PC-3 (cell line): ENCODE measurements around the gene ABCG4. TPM values are rescaled to one million over a fixed set of nuclear protein-coding genes. Genes with fewer than 3 reads are reported as not detected.
A peak's percentile ranks its signal among the peaks of the same experiment; 100 is the strongest.

Experiments used
- ATAC-seq: fragments of 200-7000 bp; cut with Tn5 transposase; 2 replicates; pipeline ENCODE4 v1.9.1; 2020; ENCODE audit warnings: mild to moderate bottlenecking, moderate library complexity
- BruUV-seq: library from RNA; stranded (reverse); fragments of 400-500 nt; replicated peaks from 2 replicates; lab custom pipeline; 2021; lab: Mats Ljungman, UMichigan
- CTCF ChIA-PET: fragments of 300-600 bp; sonication (Branson Sonifier 250); formaldehyde crosslinking; loops from one replicate; lab custom pipeline; 2022; ENCODE audit warnings: antibody characterized with exemption; lab: Charles Lee
- POLR2A ChIA-PET: fragments of 300-600 bp; sonication (Branson Sonifier 250); formaldehyde crosslinking; loops from one replicate; lab custom pipeline; 2022; ENCODE audit warnings: antibody characterized with exemption; ENCODE audit not compliant: unreplicated experiment; lab: Charles Lee
- DNase-seq: peaks from one replicate; pipeline ENCODE4 v3.0.0-alpha.2; 2015
- H2AFZ ChIP-seq: fragments of 300-600 bp; sonication (generic); 2 replicates; pipeline ENCODE4 v1.6.0; 2016; ENCODE audit warnings: antibody characterized with exemption, low read length
- H3F3A ChIP-seq: fragments of 300-600 bp; sonication (generic); one replicate; pipeline ENCODE4 v1.6.0; 2017; ENCODE audit warnings: antibody characterized with exemption, low read length, control low read depth, mild to moderate bottlenecking; ENCODE audit not compliant: unreplicated experiment
- H3K27ac ChIP-seq: fragments of 300-600 bp; sonication (generic); 2 replicates; pipeline ENCODE4 v1.5.1; 2016; ENCODE audit warnings: mild to moderate bottlenecking, low read length
- H3K27me3 ChIP-seq: fragments of 300-600 bp; sonication (generic); 2 replicates; pipeline ENCODE4 v1.6.1; 2016; ENCODE audit warnings: low read length, mixed read lengths
- H3K36me3 ChIP-seq: fragments of 300-600 bp; sonication (generic); 2 replicates; pipeline ENCODE4 v1.6.1; 2016; ENCODE audit warnings: low read depth, mixed run types, low read length, mixed read lengths
- H3K4me1 ChIP-seq: fragments of 300-600 bp; sonication (generic); 2 replicates; pipeline ENCODE4 v1.5.1; 2016; ENCODE audit warnings: low read length; ENCODE audit not compliant: insufficient read depth
- H3K4me2 ChIP-seq: fragments of 300-600 bp; sonication (generic); 2 replicates; pipeline ENCODE4 v1.6.0; 2016; ENCODE audit warnings: low read length
- H3K4me3 ChIP-seq: fragments of 300-600 bp; sonication (generic); 2 replicates; pipeline ENCODE4 v1.5.1; 2016; ENCODE audit warnings: mild to moderate bottlenecking, low read length, mixed read lengths
- H3K79me2 ChIP-seq: fragments of 300-600 bp; sonication (generic); 2 replicates; pipeline ENCODE4 v1.6.1; 2017; ENCODE audit warnings: low read length, mixed read lengths
- H3K9ac ChIP-seq: fragments of 300-600 bp; sonication (generic); 2 replicates; pipeline ENCODE4 v1.6.0; 2016; ENCODE audit warnings: mild to moderate bottlenecking, low read length
- H3K9me2 ChIP-seq: fragments of 300-600 bp; sonication (generic); replicated peaks from 2 replicates; pipeline ENCODE4 v1.6.1; 2016; ENCODE audit warnings: mixed run types, low read length, mixed read lengths
- H3K9me3 ChIP-seq: fragments of 300-600 bp; sonication (generic); 2 replicates; pipeline ENCODE4 v1.6.1; 2016; ENCODE audit warnings: low read length, mixed read lengths
- H4K20me1 ChIP-seq: fragments of 300-600 bp; sonication (generic); 2 replicates; pipeline ENCODE4 v1.6.1; 2016; ENCODE audit warnings: low read length, mixed read lengths
- CTCF ChIP-seq: fragments of 300-600 bp; sonication (generic); conservative IDR thresholded peaks from 2 replicates; pipeline ENCODE4 v1.5.1; 2017; ENCODE audit warnings: antibody characterized with exemption, low read depth, mild to moderate bottlenecking, low read length
- EZH2 ChIP-seq: fragments of 300-600 bp; sonication (generic); IDR thresholded peaks from one replicate; pipeline ENCODE4 v1.6.1; 2017; ENCODE audit warnings: antibody characterized with exemption, mild to moderate bottlenecking, low read length; ENCODE audit not compliant: unreplicated experiment
- EZH2phosphoT487 ChIP-seq: fragments of 300-600 bp; sonication (generic); IDR thresholded peaks from 2 replicates; pipeline ENCODE4 v1.6.1; 2018; ENCODE audit warnings: mild to moderate bottlenecking, antibody characterized with exemption, low read length, borderline replicate concordance
- intact Hi-C: fragments of 100-400 bp; cut with micrococcal nuclease; formaldehyde crosslinking; loops from 2 replicates; pipeline ENCODE4 v1.9.0; 2023
- total RNA-seq: library from RNA; depleted of rRNA; stranded (reverse); fragments of >200 nt; gene quantifications from 2 replicates; pipeline ENCODE4 v1.2.3, GENCODE V29; 2014

Gene ABCG4
- total RNA-seq, 1 experiment from 2014 or later, result 0.15 TPM

- Histone ChIP-seq H3K9me3 (no peaks in the 10 kb centered on the region), H3K9me2 (no peaks in the 10 kb centered on the region), H3K27ac (peak within 1 kb of the TSS; percentile 36), H2AFZ (peak within 1 kb of the TSS; percentile 94), H3K4me3 (peak within 1 kb of the TSS; percentile 80), H3K4me1 (peaks cover 22% of the 10 kb centered on the region), H3K36me3 (no peaks in the 10 kb centered on the region), H3K9ac (peak within 1 kb of the TSS; percentile 84), H3K4me2 (peak within 1 kb of the TSS; percentile 87), H3K79me2 (no peaks in the 10 kb centered on the region), H4K20me1 (no peaks in the 10 kb centered on the region), H3F3A (no peaks in the 10 kb centered on the region), H3K27me3 (no peaks in the 10 kb centered on the region)
- ChIA-PET CTCF (interaction anchor here (0.6 to 0.9 kb wide), 5 partner anchors 17 to 147 kb away, joined by 3 to 4 read pairs (median 3); a partner anchor contains a TSS), POLR2A (interaction anchor here (0.5 to 1.1 kb wide), 3 partner anchors 28 to 953 kb away, joined by 3 to 4 read pairs (median 3); partner anchors contain the start of gene HINFP)
- TF ChIP-seq CTCF, result peak; percentile 90
- TF ChIP-seq EZH2, result no peak
- TF ChIP-seq EZH2phosphoT487, result no peak
- ATAC-seq (peak; percentile 80), DNase-seq (peak; percentile 90)
- intact Hi-C loops, result loop anchor here (1.0 to 10.0 kb wide), 2 partner anchors 29 to 156 kb away; no protein-coding TSS in a partner anchor
- BruUV-seq, result no TSS peak
Observed at GRCh38 chr11:119168471-119169281, 19.8 kb downstream of the ABCG4 start, which contains the start of gene NLRX1. TSS of gene NLRX1 (plus strand) at chr11:119168725. CDS start at chr11:119171404, 2,679 bp downstream.

GRCh38 chr11:119169282-119169719 lies 20.4 kb downstream of the ABCG4 start:
- peak overlapping the region; percentile 36 for H3K27ac ChIP-seq
- H2AFZ ChIP-seq, result peak overlapping the region; percentile 94
- H3K9me3 ChIP-seq, result no peaks in the 10 kb centered on the region
- H4K20me1 ChIP-seq, result no peaks in the 10 kb centered on the region
- DNase-seq (peak; percentile 72), ATAC-seq (peak; percentile 39)
- BruUV-seq, result TSS peak; percentile 79
- TF ChIP-seq EZH2phosphoT487, result no peak
- H3K36me3 ChIP-seq, result no peaks in the 10 kb centered on the region
- ChIA-PET POLR2A (interaction anchor here (0.5 to 1.1 kb wide), 3 partner anchors 27 to 952 kb away, joined by 3 to 4 read pairs (median 3); partner anchors contain the start of gene HINFP), CTCF (interaction anchor here (0.6 to 0.9 kb wide), 4 partner anchors 18 to 74 kb away, joined by 3 to 4 read pairs (median 3); a partner anchor contains a TSS)
- no peaks in the 10 kb centered on the region for H3K79me2 ChIP-seq
- peak overlapping the region; percentile 84 for H3K9ac ChIP-seq
- H3K27me3 ChIP-seq, result no peaks in the 10 kb centered on the region
- peaks cover 22% of the 10 kb centered on the region for H3K4me1 ChIP-seq
- H3K9me2 ChIP-seq, result no peaks in the 10 kb centered on the region
- peak overlapping the region; percentile 87 for H3K4me2 ChIP-seq
- H3F3A ChIP-seq, result no peaks in the 10 kb centered on the region
- intact Hi-C loops, result loop anchor here (10.0 kb wide), 1 partner anchor 156 kb away; no protein-coding TSS in a partner anchor
- H3K4me3 ChIP-seq, result peak overlapping the region; percentile 80

- TF ChIP-seq CTCF (no peak), EZH2 (no peak), EZH2phosphoT487 (no peak)
- ChIA-PET CTCF (no interaction called here), POLR2A (interaction anchor here (0.5 kb wide), 1 partner anchor 183 kb away, joined by 3 read pairs; no protein-coding TSS in a partner anchor)
- H3K36me3 ChIP-seq, result no peaks in the 10 kb centered on the region
- no peaks in the 10 kb centered on the region for H3K79me2 ChIP-seq
- no TSS peak for BruUV-seq
- H2AFZ ChIP-seq, result no peak overlapping the region
- H4K20me1 ChIP-seq, result no peaks in the 10 kb centered on the region
- no peak overlapping the region for H3K4me3 ChIP-seq
- H3K9me2 ChIP-seq, result no peaks in the 10 kb centered on the region
- H3F3A ChIP-seq, result no peaks in the 10 kb centered on the region
- peaks cover 25% of the 10 kb centered on the region for H3K4me1 ChIP-seq
- no peak overlapping the region for H3K27ac ChIP-seq
- no peaks in the 10 kb centered on the region for H3K27me3 ChIP-seq
- H3K4me2 ChIP-seq, result no peak overlapping the region
- DNase-seq (no peak), ATAC-seq (no peak)
- intact Hi-C loops, result no loop called here
- no peaks in the 10 kb centered on the region for H3K9me3 ChIP-seq
- no peak overlapping the region for H3K9ac ChIP-seq
Observed at GRCh38 chr11:119172513-119172912, 23.7 kb downstream of the ABCG4 start.
